CD4-positive, alpha-beta memory T cell (primary cell): Measurements from ENCODE around the gene ARL6IP1. TPM values are rescaled to one million over a fixed set of nuclear protein-coding genes. Genes with fewer than 3 reads are reported as not detected.
A peak's percentile ranks its signal among the peaks of the same experiment; 100 is the strongest.
"Not testable (repeated sequence)": the region's sequence is repeated elsewhere in the genome, so short reads cannot be mapped to it uniquely, and the experiment has no call there.

Experiments
- CTCF ChIA-PET: fragments of 350-600 bp; sonication (Branson Sonifier 250); formaldehyde crosslinking; loops from one replicate; lab custom pipeline; 2021; ENCODE audit warnings: inconsistent platforms; ENCODE audit not compliant: partially characterized antibody; lab: Charles Lee
- POLR2A ChIA-PET: fragments of 350-600 bp; sonication (Branson Sonifier 250); formaldehyde crosslinking; loops from one replicate; lab custom pipeline; 2021; ENCODE audit not compliant: partially characterized antibody; lab: Charles Lee
- DNase-seq, 5 donors: peaks; one replicate each; pipeline versions ENCODE4 v3.0.0 to v3.0.0-alpha.2; 2020 to 2022; ENCODE audit warnings: mixed read lengths in 1 of 5
- H3K27ac ChIP-seq: one replicate; pipeline ENCODE4 v1.7.0; 2013; ENCODE audit warnings: low read depth, low read length
- H3K27me3 ChIP-seq: 2 replicates; pipeline ENCODE4 v1.7.0; 2013; ENCODE audit warnings: mild to moderate bottlenecking, low read length, moderate library complexity; ENCODE audit not compliant: insufficient read depth
- H3K36me3 ChIP-seq: 2 replicates; pipeline ENCODE4 v1.7.0; 2013; ENCODE audit warnings: mild to moderate bottlenecking, low read length, moderate library complexity; ENCODE audit not compliant: insufficient read depth
- H3K4me1 ChIP-seq: 2 replicates; pipeline ENCODE4 v1.7.0; 2013; ENCODE audit warnings: mild to moderate bottlenecking, low read length, moderate library complexity; ENCODE audit not compliant: insufficient read depth
- H3K4me3 ChIP-seq, 2 donors: one replicate each; pipeline ENCODE4 v1.7.0; 2013; ENCODE audit warnings: low read length in 2 of 2, mild to moderate bottlenecking in 1 of 2
- H3K9me3 ChIP-seq, 2 donors: one replicate each; pipeline ENCODE4 v1.7.0; 2013; ENCODE audit warnings: low read length in 2 of 2, control low read depth in 1 of 2; ENCODE audit not compliant: control insufficient read depth in 1 of 2
- H3K27ac Mint-ChIP-seq, 7 donors: one replicate each; pipeline ENCODE4 v1.8.0; 2020 to 2021; ENCODE audit warnings: mixed read lengths in 7 of 7, mild to moderate bottlenecking in 6 of 7, inconsistent platforms in 3 of 7, moderate library complexity in 3 of 7
- H3K27me3 Mint-ChIP-seq, 2 donors: one replicate each; pipeline ENCODE4 v1.8.0; 2020 to 2021; ENCODE audit warnings: mixed read lengths in 2 of 2
- H3K36me3 Mint-ChIP-seq, 2 donors: one replicate each; pipeline ENCODE4 v1.8.0; 2020 to 2021; ENCODE audit warnings: mixed read lengths in 2 of 2, inconsistent platforms in 1 of 2, mild to moderate bottlenecking in 1 of 2
- H3K4me1 Mint-ChIP-seq, 4 donors: one replicate each; pipeline ENCODE4 v1.8.0; 2020 to 2021; ENCODE audit warnings: mixed read lengths in 4 of 4, mild to moderate bottlenecking in 1 of 4
- H3K4me3 Mint-ChIP-seq, 8 donors: one replicate each; pipeline ENCODE4 v1.8.0; 2020 to 2021; ENCODE audit warnings: mixed read lengths in 8 of 8, mild to moderate bottlenecking in 7 of 8, moderate library complexity in 6 of 8, inconsistent platforms in 3 of 8
- H3K9me3 Mint-ChIP-seq, 8 donors: one replicate each; pipeline ENCODE4 v1.8.0; 2020 to 2021; ENCODE audit warnings: mixed read lengths in 8 of 8, mild to moderate bottlenecking in 5 of 8, inconsistent platforms in 3 of 8, moderate library complexity in 1 of 8
- intact Hi-C: fragments of 100-400 bp; cut with micrococcal nuclease; formaldehyde crosslinking; loops from one replicate; pipeline ENCODE4 v1.15.1; 2023
- polyA plus RNA-seq, 2 donors: library from polyadenylated mRNA; unstranded; fragments of 300-500 nt; fragmentation: Illumina TruSeq; gene quantifications; one replicate each; pipeline ENCODE4 v1.2.3, GENCODE V29; 2021
- total RNA-seq, 2 experiments: library from RNA; stranded (reverse); gene quantifications; one replicate each; pipeline ENCODE4 v1.2.3, GENCODE V29; 2021

The ARL6IP1 gene
- total and polyA plus RNA-seq, 4 experiments from 2014 or later = 105 to 306 (median 147) TPM

GRCh38 chr16:18782697-18783429 is 18.5 kb downstream of the ARL6IP1 start:
- Mint-ChIP-seq H3K9me3 (peaks cover 0 to 2% (median 0%) of the 10 kb centered on the region in 8 donors), H3K36me3 (peaks cover 44 to 51% of the 10 kb centered on the region in 2 donors), H3K4me3 (peak overlapping the region in 1 of 8 donors; percentile 62), H3K4me1 (peaks cover 31 to 48% (median 40%) of the 10 kb centered on the region in 4 donors), H3K27me3 (no peaks in the 10 kb centered on the region), H3K27ac (peak overlapping the region; percentile 46 to 93 (median 83))
- intact Hi-C loops = no loop called here
- no peaks in the 10 kb centered on the region for H3K27me3 ChIP-seq
- peaks cover 53% of the 10 kb centered on the region for H3K4me1 ChIP-seq
- H3K36me3 ChIP-seq = peaks cover 47% of the 10 kb centered on the region
- peak in 1 of 5 donors; percentile 49 for DNase-seq
- H3K9me3 ChIP-seq = no peaks in the 10 kb centered on the region
- POLR2A ChIA-PET = interaction anchor here (2.0 to 10.4 kb wide), 2 partner anchors 12 to 18 kb away, joined by 7 to 176 read pairs; partner anchors contain the start of gene ARL6IP1
- no peak overlapping the region for H3K4me3 ChIP-seq
- CTCF ChIA-PET = interaction anchor here (2.1 kb wide), 1 partner anchor 19 kb away, joined by 10 read pairs; the partner anchor contains the start of gene ARL6IP1
- no peak overlapping the region for H3K27ac ChIP-seq

DNA sequence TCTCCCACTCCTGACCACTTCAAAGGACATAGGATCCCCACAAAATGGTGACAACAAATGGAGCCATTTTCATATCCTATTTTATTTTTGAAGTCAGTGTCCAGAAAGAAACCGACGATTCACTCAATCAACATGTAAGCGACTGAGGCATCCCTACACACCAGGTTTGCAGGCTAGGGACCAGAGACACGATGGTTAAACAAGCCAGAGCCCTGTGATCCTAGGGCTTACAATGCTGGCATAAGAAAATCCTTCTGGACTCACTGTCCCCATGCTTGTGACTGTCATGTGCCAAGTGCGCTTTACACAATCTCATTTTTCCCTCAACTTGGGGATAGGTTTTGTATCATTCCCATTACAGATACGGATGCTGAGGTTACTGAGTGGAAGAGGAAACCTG is 20.1 kb downstream of the ARL6IP1 start:
- H3K27ac ChIP-seq, DNase-seq, intact Hi-C loops, H3K4me3 ChIP-seq, H3K27ac Mint-ChIP-seq, H3K27me3 Mint-ChIP-seq, H3K27me3 ChIP-seq, H3K9me3 ChIP-seq, CTCF ChIA-PET, H3K9me3 Mint-ChIP-seq, POLR2A ChIA-PET, H3K4me3 Mint-ChIP-seq: not testable (repeated sequence)
- Mint-ChIP-seq H3K36me3 (peaks cover 33 to 36% of the 10 kb centered on the region in 2 donors), H3K4me1 (peaks cover 21 to 34% (median 27%) of the 10 kb centered on the region in 4 donors)
- peaks cover 37% of the 10 kb centered on the region for H3K4me1 ChIP-seq
- peaks cover 38% of the 10 kb centered on the region for H3K36me3 ChIP-seq

GRCh38 chr16:18780460-18781026 is 20.8 kb downstream of the ARL6IP1 start:
- H3K9me3 Mint-ChIP-seq, intact Hi-C loops, H3K27me3 ChIP-seq, CTCF ChIA-PET, H3K27ac ChIP-seq, H3K27me3 Mint-ChIP-seq, H3K27ac Mint-ChIP-seq, H3K9me3 ChIP-seq, H3K4me3 ChIP-seq, POLR2A ChIA-PET, DNase-seq, H3K4me3 Mint-ChIP-seq: not testable (repeated sequence)
- Mint-ChIP-seq H3K4me1 (peaks cover 15 to 27% (median 22%) of the 10 kb centered on the region in 4 donors), H3K36me3 (peaks cover 26 to 29% of the 10 kb centered on the region in 2 donors)
- Histone ChIP-seq H3K36me3 (peaks cover 32% of the 10 kb centered on the region), H3K4me1 (peaks cover 30% of the 10 kb centered on the region)

DNA sequence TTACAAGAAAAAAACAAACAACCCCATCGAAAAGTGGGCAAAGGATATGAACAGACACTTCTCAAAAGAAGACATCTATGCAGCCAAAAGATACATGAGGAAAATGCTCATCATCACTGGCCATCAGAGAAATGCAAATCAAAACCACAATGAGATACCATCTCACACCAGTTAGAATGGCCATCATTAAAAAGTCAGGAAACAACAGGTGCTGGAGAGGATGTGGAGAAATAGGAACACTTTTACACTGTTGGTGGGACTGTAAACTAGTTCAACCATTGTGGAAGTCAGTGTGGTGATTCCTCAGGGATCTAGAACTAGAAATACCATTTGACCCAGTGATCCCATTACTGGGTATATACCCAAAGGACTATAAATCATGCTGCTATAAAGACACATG is 23.7 kb downstream of the ARL6IP1 start:
- H3K27me3 Mint-ChIP-seq, H3K36me3 ChIP-seq, H3K27ac ChIP-seq, H3K4me3 ChIP-seq, H3K4me3 Mint-ChIP-seq, DNase-seq, CTCF ChIA-PET, H3K27ac Mint-ChIP-seq, H3K4me1 ChIP-seq, H3K9me3 ChIP-seq, H3K36me3 Mint-ChIP-seq, H3K9me3 Mint-ChIP-seq, H3K4me1 Mint-ChIP-seq, intact Hi-C loops, POLR2A ChIA-PET, H3K27me3 ChIP-seq: not testable (repeated sequence)

DNA sequence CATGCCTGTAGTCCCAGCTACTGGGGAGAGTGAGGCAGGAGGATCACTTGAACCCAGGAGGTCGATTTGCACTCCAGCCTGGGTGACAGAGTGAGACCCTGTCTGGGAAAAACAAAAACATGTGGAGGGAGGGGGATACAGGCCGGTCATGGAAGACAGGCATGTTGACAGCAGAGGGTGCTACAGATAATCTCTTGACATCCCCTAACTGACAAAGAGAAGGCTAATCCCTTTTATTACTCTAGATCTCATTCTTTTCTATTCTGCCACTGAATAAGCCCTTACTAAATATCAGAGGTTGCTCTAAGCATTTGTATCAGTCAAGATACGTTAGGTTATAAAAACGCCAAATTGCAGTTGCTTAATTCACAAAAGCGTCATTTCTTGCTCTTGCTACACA is 25.0 kb downstream of the ARL6IP1 start:
- H3K4me1 ChIP-seq, intact Hi-C loops, H3K9me3 Mint-ChIP-seq, H3K27ac ChIP-seq, H3K27me3 ChIP-seq, DNase-seq, CTCF ChIA-PET, H3K36me3 Mint-ChIP-seq, H3K36me3 ChIP-seq, H3K4me3 Mint-ChIP-seq, H3K27me3 Mint-ChIP-seq, POLR2A ChIA-PET, H3K9me3 ChIP-seq, H3K4me3 ChIP-seq, H3K4me1 Mint-ChIP-seq: not testable (repeated sequence)
- peak overlapping the region in 1 of 7 donors; percentile 25 for H3K27ac Mint-ChIP-seq

DNA sequence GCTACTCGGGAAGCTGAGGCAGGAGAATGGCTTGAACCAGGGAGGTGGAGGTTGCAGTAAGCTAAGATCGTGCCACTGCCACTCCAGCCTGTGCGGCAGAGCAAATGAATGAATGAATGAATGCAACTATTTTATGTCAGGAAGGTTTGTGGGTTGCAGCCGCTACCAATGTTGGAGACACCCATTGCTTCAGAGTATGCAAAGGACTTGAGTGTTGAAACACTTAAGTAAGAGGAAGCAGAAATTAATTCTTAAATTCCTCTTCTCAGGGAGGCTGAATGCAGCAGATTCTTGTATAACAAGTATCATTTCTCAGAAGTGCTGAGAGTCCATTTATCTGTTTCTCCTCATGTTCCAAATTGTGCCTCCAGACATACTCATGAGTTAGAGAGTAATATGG is 26.7 kb downstream of the ARL6IP1 start:
- H3K27ac ChIP-seq, CTCF ChIA-PET, H3K4me1 ChIP-seq, H3K4me1 Mint-ChIP-seq, POLR2A ChIA-PET, H3K27ac Mint-ChIP-seq, H3K27me3 Mint-ChIP-seq, DNase-seq, H3K9me3 Mint-ChIP-seq, H3K36me3 ChIP-seq, H3K4me3 ChIP-seq, H3K36me3 Mint-ChIP-seq, H3K27me3 ChIP-seq, H3K4me3 Mint-ChIP-seq, intact Hi-C loops, H3K9me3 ChIP-seq: not testable (repeated sequence)

- H3K27me3 Mint-ChIP-seq, H3K27ac ChIP-seq, CTCF ChIA-PET, H3K36me3 Mint-ChIP-seq, H3K9me3 Mint-ChIP-seq, H3K4me1 ChIP-seq, H3K27me3 ChIP-seq, DNase-seq, H3K36me3 ChIP-seq, H3K4me1 Mint-ChIP-seq, H3K27ac Mint-ChIP-seq, H3K4me3 ChIP-seq, H3K9me3 ChIP-seq, intact Hi-C loops, H3K4me3 Mint-ChIP-seq, POLR2A ChIA-PET: not testable (repeated sequence)
Measured at GRCh38 chr16:18772171-18772570, 29.2 kb downstream of the ARL6IP1 start.
